ENCODE results near the gene TSHZ1.
A peak's percentile ranks its signal among the peaks of the same experiment; 100 is the strongest.
"Not testable (repeated sequence)": the region's sequence is repeated elsewhere in the genome, so short reads cannot be mapped to it uniquely, and the experiment has no call there.

TSHZ1 gene

GRCh38 chr18:75183524-75183923 lies 27.1 kb upstream of the TSHZ1 start:
- DNase-seq: no peak

GRCh38 chr18:75183973-75184493 lies 26.6 kb upstream of the TSHZ1 start:
- no peak for DNase-seq

- no peak for DNase-seq
These were observed 25.1 kb upstream of the TSHZ1 start for GRCh38 chr18:75185460-75185859.

- not testable (repeated sequence) for DNase-seq
These were observed 22.9 kb upstream of the TSHZ1 start for GRCh38 chr18:75187702-75188101.

GRCh38 chr18:75189696-75190095 lies 20.9 kb upstream of the TSHZ1 start:
- no peak for DNase-seq

GRCh38 chr18:75192899-75193298 lies 17.7 kb upstream of the TSHZ1 start:
- DNase-seq: no peak

GRCh38 chr18:75198036-75198435 lies 12.6 kb upstream of the TSHZ1 start:
- DNase-seq: peak; percentile 59

- DNase-seq: no peak
These were observed 11.3 kb upstream of the TSHZ1 start for GRCh38 chr18:75199327-75199726.

- no peak for DNase-seq
These were observed 10.5 kb upstream of the TSHZ1 start for GRCh38 chr18:75200071-75200470.

- no peak for DNase-seq
These were observed 9.9 kb upstream of the TSHZ1 start for GRCh38 chr18:75200605-75201280.

GRCh38 chr18:75201282-75202270 lies 9.0 kb upstream of the TSHZ1 start:
- DNase-seq: no peak

- no peak for DNase-seq
These were observed 7.8 kb upstream of the TSHZ1 start for GRCh38 chr18:75202696-75203365.

- DNase-seq: no peak
These were observed 7.0 kb upstream of the TSHZ1 start for GRCh38 chr18:75203416-75204268.

- no peak for DNase-seq
These were observed 6.3 kb upstream of the TSHZ1 start for GRCh38 chr18:75204269-75204731.

- no peak for DNase-seq
These were observed 5.7 kb upstream of the TSHZ1 start for GRCh38 chr18:75204732-75205513.

- peak; percentile 70 for DNase-seq
These were observed 5.0 kb upstream of the TSHZ1 start for GRCh38 chr18:75205514-75206132.

GRCh38 chr18:75206452-75207309 lies 3.9 kb upstream of the TSHZ1 start:
- DNase-seq: no peak

GRCh38 chr18:75207310-75208154 lies 3.1 kb upstream of the TSHZ1 start:
- peak; percentile 60 for DNase-seq

Measured in OCI-M1 (cell line).